GM21360 (cell line): Measurements from ENCODE around the gene SMIM34.
"Not testable (repeated sequence)": the region's sequence is repeated elsewhere in the genome, so short reads cannot be mapped to it uniquely, and the experiment has no call there.

Experiments used
- ATAC-seq: cut with Tn5 transposase; IDR thresholded peaks from one replicate; pipeline ENCODE4 v1.9.1; 2021; ENCODE audit warnings: mild to moderate bottlenecking, moderate library complexity; ENCODE audit not compliant: unreplicated experiment

Gene SMIM34

GRCh38 chr21:34423805-34424204 is at the start of gene SMIM34:
SMIM34 (minus strand) TSS chr21:34423951; CDS start chr21:34423839, 112 bp downstream.
- ATAC-seq, result not testable (repeated sequence)

- not testable (repeated sequence) for ATAC-seq
These were observed 43.6 kb upstream of the SMIM34 start for GRCh38 chr21:34467333-34467732.

GRCh38 chr21:34459426-34459825 is 35.7 kb upstream of the SMIM34 start:
- not testable (repeated sequence) for ATAC-seq

- not testable (repeated sequence) for ATAC-seq
These were observed 34.5 kb upstream of the SMIM34 start for GRCh38 chr21:34458266-34458665.

GRCh38 chr21:34456180-34456579 is 32.4 kb upstream of the SMIM34 start:
- not testable (repeated sequence) for ATAC-seq

GRCh38 chr21:34455628-34456027 is 31.9 kb upstream of the SMIM34 start:
- not testable (repeated sequence) for ATAC-seq

GRCh38 chr21:34447018-34447417 is 23.3 kb upstream of the SMIM34 start:
- ATAC-seq, result not testable (repeated sequence)

GRCh38 chr21:34443486-34443885 is 19.7 kb upstream of the SMIM34 start:
- not testable (repeated sequence) for ATAC-seq

- ATAC-seq, result not testable (repeated sequence)
These were observed 6.0 kb upstream of the SMIM34 start for GRCh38 chr21:34429710-34430109.

- not testable (repeated sequence) for ATAC-seq
These were observed 4.7 kb upstream of the SMIM34 start for GRCh38 chr21:34428441-34428840.

GRCh38 chr21:34427339-34427738 is 3.6 kb upstream of the SMIM34 start:
- not testable (repeated sequence) for ATAC-seq

GRCh38 chr21:34417448-34418077 is 6.2 kb downstream of the SMIM34 start:
- not testable (repeated sequence) for ATAC-seq

- ATAC-seq, result not testable (repeated sequence)
These were observed 16.5 kb downstream of the SMIM34 start for GRCh38 chr21:34407294-34407693.

GRCh38 chr21:34406676-34407075 is 17.1 kb downstream of the SMIM34 start:
- ATAC-seq, result not testable (repeated sequence)

GRCh38 chr21:34406102-34406501 is 17.6 kb downstream of the SMIM34 start:
- ATAC-seq, result not testable (repeated sequence)

GRCh38 chr21:34405686-34406085 is 18.1 kb downstream of the SMIM34 start:
- ATAC-seq, result not testable (repeated sequence)

- not testable (repeated sequence) for ATAC-seq
These were observed 19.0 kb downstream of the SMIM34 start for GRCh38 chr21:34404742-34405141.

- ATAC-seq, result not testable (repeated sequence)
These were observed 23.2 kb downstream of the SMIM34 start for GRCh38 chr21:34400522-34400921.

- peak; percentile 85 for ATAC-seq
These were observed 39.9 kb downstream of the SMIM34 start for GRCh38 chr21:34383724-34384415.

- ATAC-seq, result not testable (repeated sequence)
These were observed 40.6 kb downstream of the SMIM34 start for GRCh38 chr21:34383138-34383537.

- peak; percentile 54 for ATAC-seq
These were observed 48.2 kb downstream of the SMIM34 start for GRCh38 chr21:34375619-34375972.

- peak; percentile 81 for ATAC-seq
These were observed 48.7 kb downstream of the SMIM34 start, which contains the start of gene SMIM11 for GRCh38 chr21:34374940-34375618. SMIM11 (plus strand) TSS chr21:34375507; CDS start chr21:34379505, 3,998 bp downstream.
